ENCODE measurements around the gene IREB2.

DNA sequence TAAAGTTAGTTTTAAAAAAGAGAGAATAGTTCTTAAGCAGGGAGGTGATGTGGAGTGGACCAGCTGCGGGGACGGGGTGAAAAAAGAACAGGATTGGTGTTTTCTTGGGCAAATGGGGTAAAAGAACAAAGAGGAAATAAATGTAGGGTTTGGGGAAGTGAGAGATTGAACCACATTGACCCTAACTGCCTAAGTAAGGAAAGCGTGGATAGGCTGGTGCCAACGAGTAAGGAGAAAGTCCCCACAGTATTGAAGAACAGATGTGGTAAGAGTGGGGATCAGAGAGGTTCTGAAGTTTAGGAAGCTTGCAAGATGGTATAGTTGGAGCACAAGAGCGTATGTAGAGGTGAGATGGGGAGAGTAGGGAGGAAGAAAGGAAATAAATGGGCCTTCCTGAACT lies 17.0 kb downstream of the IREB2 start:
- TF ChIP-seq YY1 (IDR thresholded peaks at IDR 0.05; ENCODE audit: insufficient read depth, insufficient read length) (no peak), ZNF274 (IDR thresholded peaks at IDR 0.05; ENCODE audit: low read depth, low read length) (no peak)

All from NT2/D1 (cell line).